PC-3 (cell line): ENCODE results near the gene PRIMA1. TPM values are rescaled to one million over a fixed set of nuclear protein-coding genes. Genes with fewer than 3 reads are reported as not detected.

Experiments used
- ATAC-seq: fragments of 200-7000 bp; cut with Tn5 transposase; 2 replicates; pipeline ENCODE4 v1.9.1; 2020; ENCODE audit warnings: mild to moderate bottlenecking, moderate library complexity
- BruUV-seq: library from RNA; stranded (reverse); fragments of 400-500 nt; replicated peaks from 2 replicates; lab custom pipeline; 2021; lab: Mats Ljungman, UMichigan
- CTCF ChIA-PET: fragments of 300-600 bp; sonication (Branson Sonifier 250); formaldehyde crosslinking; loops from one replicate; lab custom pipeline; 2022; ENCODE audit warnings: antibody characterized with exemption; lab: Charles Lee
- POLR2A ChIA-PET: fragments of 300-600 bp; sonication (Branson Sonifier 250); formaldehyde crosslinking; loops from one replicate; lab custom pipeline; 2022; ENCODE audit warnings: antibody characterized with exemption; ENCODE audit not compliant: unreplicated experiment; lab: Charles Lee
- DNase-seq: peaks from one replicate; pipeline ENCODE4 v3.0.0-alpha.2; 2015
- H2AFZ ChIP-seq: fragments of 300-600 bp; sonication (generic); 2 replicates; pipeline ENCODE4 v1.6.0; 2016; ENCODE audit warnings: antibody characterized with exemption, low read length
- H3F3A ChIP-seq: fragments of 300-600 bp; sonication (generic); one replicate; pipeline ENCODE4 v1.6.0; 2017; ENCODE audit warnings: antibody characterized with exemption, low read length, control low read depth, mild to moderate bottlenecking; ENCODE audit not compliant: unreplicated experiment
- H3K27ac ChIP-seq: fragments of 300-600 bp; sonication (generic); 2 replicates; pipeline ENCODE4 v1.5.1; 2016; ENCODE audit warnings: mild to moderate bottlenecking, low read length
- H3K27me3 ChIP-seq: fragments of 300-600 bp; sonication (generic); 2 replicates; pipeline ENCODE4 v1.6.1; 2016; ENCODE audit warnings: low read length, mixed read lengths
- H3K36me3 ChIP-seq: fragments of 300-600 bp; sonication (generic); 2 replicates; pipeline ENCODE4 v1.6.1; 2016; ENCODE audit warnings: low read depth, mixed run types, low read length, mixed read lengths
- H3K4me1 ChIP-seq: fragments of 300-600 bp; sonication (generic); 2 replicates; pipeline ENCODE4 v1.5.1; 2016; ENCODE audit warnings: low read length; ENCODE audit not compliant: insufficient read depth
- H3K4me2 ChIP-seq: fragments of 300-600 bp; sonication (generic); 2 replicates; pipeline ENCODE4 v1.6.0; 2016; ENCODE audit warnings: low read length
- H3K4me3 ChIP-seq: fragments of 300-600 bp; sonication (generic); 2 replicates; pipeline ENCODE4 v1.5.1; 2016; ENCODE audit warnings: mild to moderate bottlenecking, low read length, mixed read lengths
- H3K79me2 ChIP-seq: fragments of 300-600 bp; sonication (generic); 2 replicates; pipeline ENCODE4 v1.6.1; 2017; ENCODE audit warnings: low read length, mixed read lengths
- H3K9ac ChIP-seq: fragments of 300-600 bp; sonication (generic); 2 replicates; pipeline ENCODE4 v1.6.0; 2016; ENCODE audit warnings: mild to moderate bottlenecking, low read length
- H3K9me2 ChIP-seq: fragments of 300-600 bp; sonication (generic); replicated peaks from 2 replicates; pipeline ENCODE4 v1.6.1; 2016; ENCODE audit warnings: mixed run types, low read length, mixed read lengths
- H3K9me3 ChIP-seq: fragments of 300-600 bp; sonication (generic); 2 replicates; pipeline ENCODE4 v1.6.1; 2016; ENCODE audit warnings: low read length, mixed read lengths
- H4K20me1 ChIP-seq: fragments of 300-600 bp; sonication (generic); 2 replicates; pipeline ENCODE4 v1.6.1; 2016; ENCODE audit warnings: low read length, mixed read lengths
- CTCF ChIP-seq: fragments of 300-600 bp; sonication (generic); conservative IDR thresholded peaks from 2 replicates; pipeline ENCODE4 v1.5.1; 2017; ENCODE audit warnings: antibody characterized with exemption, low read depth, mild to moderate bottlenecking, low read length
- EZH2 ChIP-seq: fragments of 300-600 bp; sonication (generic); IDR thresholded peaks from one replicate; pipeline ENCODE4 v1.6.1; 2017; ENCODE audit warnings: antibody characterized with exemption, mild to moderate bottlenecking, low read length; ENCODE audit not compliant: unreplicated experiment
- EZH2phosphoT487 ChIP-seq: fragments of 300-600 bp; sonication (generic); IDR thresholded peaks from 2 replicates; pipeline ENCODE4 v1.6.1; 2018; ENCODE audit warnings: mild to moderate bottlenecking, antibody characterized with exemption, low read length, borderline replicate concordance
- intact Hi-C: fragments of 100-400 bp; cut with micrococcal nuclease; formaldehyde crosslinking; loops from 2 replicates; pipeline ENCODE4 v1.9.0; 2023
- total RNA-seq: library from RNA; depleted of rRNA; stranded (reverse); fragments of >200 nt; gene quantifications from 2 replicates; pipeline ENCODE4 v1.2.3, GENCODE V29; 2014

PRIMA1 gene
- total RNA-seq, 1 experiment from 2014 or later = 0.04 TPM

- Histone ChIP-seq H3K36me3 (no peaks in the 10 kb centered on the region), H3F3A (no peaks in the 10 kb centered on the region), H2AFZ (no peak overlapping the region), H3K9ac (no peak overlapping the region), H3K4me1 (no peaks in the 10 kb centered on the region), H4K20me1 (no peaks in the 10 kb centered on the region), H3K27me3 (peaks cover 21% of the 10 kb centered on the region), H3K79me2 (no peaks in the 10 kb centered on the region), H3K27ac (no peak overlapping the region), H3K9me2 (no peaks in the 10 kb centered on the region), H3K4me2 (no peak overlapping the region), H3K9me3 (no peaks in the 10 kb centered on the region), H3K4me3 (no peak overlapping the region)
- BruUV-seq = no TSS peak
- intact Hi-C loops = no loop called here
- CTCF ChIA-PET = no interaction called here
- DNase-seq (no peak), ATAC-seq (no peak)
- TF ChIP-seq EZH2 = no peak
- TF ChIP-seq EZH2phosphoT487 = no peak
- peak; percentile 6; the same call in 1 of the 2 replicates for TF ChIP-seq CTCF
- POLR2A ChIA-PET = no interaction called here
Observed at GRCh38 chr14:93825235-93825553, 36.9 kb upstream of the PRIMA1 start.

- no peak for ATAC-seq
- CTCF ChIA-PET = no interaction called here
- Histone ChIP-seq H3K4me2 (no peak overlapping the region), H3K27me3 (peaks cover 21% of the 10 kb centered on the region), H3K4me1 (no peaks in the 10 kb centered on the region), H3F3A (no peaks in the 10 kb centered on the region), H3K9ac (no peak overlapping the region), H3K36me3 (no peaks in the 10 kb centered on the region), H2AFZ (no peak overlapping the region), H3K27ac (no peak overlapping the region), H3K79me2 (no peaks in the 10 kb centered on the region), H3K4me3 (no peak overlapping the region), H4K20me1 (no peaks in the 10 kb centered on the region), H3K9me2 (no peaks in the 10 kb centered on the region), H3K9me3 (no peaks in the 10 kb centered on the region)
- no TSS peak for BruUV-seq
- no peak for DNase-seq
- TF ChIP-seq EZH2 (no peak), CTCF (0 out of 2 replicates have a peak, but pooled peaks have one; percentile 16), EZH2phosphoT487 (no peak)
- intact Hi-C loops = no loop called here
- POLR2A ChIA-PET = no interaction called here
Observed at GRCh38 chr14:93824518-93825234, 36.4 kb upstream of the PRIMA1 start.

- no peaks in the 10 kb centered on the region for H3K79me2 ChIP-seq
- ChIA-PET POLR2A (no interaction called here), CTCF (no interaction called here)
- peaks cover 19% of the 10 kb centered on the region for H3K27me3 ChIP-seq
- H4K20me1 ChIP-seq = no peaks in the 10 kb centered on the region
- H2AFZ ChIP-seq = no peak overlapping the region
- no peak overlapping the region for H3K4me2 ChIP-seq
- TF ChIP-seq CTCF = no peak
- TF ChIP-seq EZH2phosphoT487 = no peak
- no peak for TF ChIP-seq EZH2
- H3K27ac ChIP-seq = no peak overlapping the region
- no peaks in the 10 kb centered on the region for H3K36me3 ChIP-seq
- H3K4me1 ChIP-seq = no peaks in the 10 kb centered on the region
- no peaks in the 10 kb centered on the region for H3K9me2 ChIP-seq
- no TSS peak for BruUV-seq
- H3K9ac ChIP-seq = no peak overlapping the region
- no peak for DNase-seq
- no peak overlapping the region for H3K4me3 ChIP-seq
- ATAC-seq = no peak
- no peaks in the 10 kb centered on the region for H3F3A ChIP-seq
- intact Hi-C loops = no loop called here
- H3K9me3 ChIP-seq = no peaks in the 10 kb centered on the region
Observed at GRCh38 chr14:93824076-93824475, 35.8 kb upstream of the PRIMA1 start.
